Measurements from ENCODE around the gene ADCY5.

DNA sequence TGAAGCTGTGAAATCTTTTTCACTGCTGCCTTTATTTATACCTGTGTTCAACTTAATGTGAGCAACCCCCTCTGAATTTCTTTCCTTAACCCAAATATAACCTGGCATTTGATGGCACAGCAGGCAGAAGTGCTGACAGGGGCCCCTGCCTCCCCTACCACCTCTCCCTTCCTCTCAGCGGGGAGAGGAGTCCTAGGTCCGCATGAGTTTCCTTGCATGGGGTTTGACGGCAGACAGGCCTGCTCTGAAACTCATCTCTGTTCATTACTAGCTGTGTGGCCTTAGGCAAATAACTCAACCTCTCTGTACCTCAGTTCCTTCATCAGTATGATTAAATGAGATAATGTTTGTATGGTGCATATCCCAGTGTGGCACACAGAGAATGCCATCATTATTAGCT is 167.5 kb downstream of the ADCY5 start:
- no peak for TF ChIP-seq POLR2A (IDR thresholded peaks at IDR 0.05)
- TF ChIP-seq, protein P1, sequence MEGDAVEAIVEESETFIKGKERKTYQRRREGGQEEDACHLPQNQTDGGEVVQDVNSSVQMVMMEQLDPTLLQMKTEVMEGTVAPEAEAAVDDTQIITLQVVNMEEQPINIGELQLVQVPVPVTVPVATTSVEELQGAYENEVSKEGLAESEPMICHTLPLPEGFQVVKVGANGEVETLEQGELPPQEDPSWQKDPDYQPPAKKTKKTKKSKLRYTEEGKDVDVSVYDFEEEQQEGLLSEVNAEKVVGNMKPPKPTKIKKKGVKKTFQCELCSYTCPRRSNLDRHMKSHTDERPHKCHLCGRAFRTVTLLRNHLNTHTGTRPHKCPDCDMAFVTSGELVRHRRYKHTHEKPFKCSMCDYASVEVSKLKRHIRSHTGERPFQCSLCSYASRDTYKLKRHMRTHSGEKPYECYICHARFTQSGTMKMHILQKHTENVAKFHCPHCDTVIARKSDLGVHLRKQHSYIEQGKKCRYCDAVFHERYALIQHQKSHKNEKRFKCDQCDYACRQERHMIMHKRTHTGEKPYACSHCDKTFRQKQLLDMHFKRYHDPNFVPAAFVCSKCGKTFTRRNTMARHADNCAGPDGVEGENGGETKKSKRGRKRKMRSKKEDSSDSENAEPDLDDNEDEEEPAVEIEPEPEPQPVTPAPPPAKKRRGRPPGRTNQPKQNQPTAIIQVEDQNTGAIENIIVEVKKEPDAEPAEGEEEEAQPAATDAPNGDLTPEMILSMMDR (IDR thresholded peaks at IDR 0.05), result no peak
- TF ChIP-seq EP300 (IDR thresholded peaks at IDR 0.05), result no peak
- no peak for TF ChIP-seq POLR2AphosphoS5 (IDR thresholded peaks at IDR 0.05)
